HEK293 (cell line): ENCODE data around the gene ASIC3.

ENCODE experiments used
- ATF2 ChIP-seq: fragments of 450-650 bp; formaldehyde crosslinking; IDR thresholded peaks from 2 replicates; pipeline ENCODE4 v1.5.1; 2016; ENCODE audit warnings: missing biosample characterization, missing genetic modification characterization, low read depth
- CTCF ChIP-seq: fragments of 450-650 bp; formaldehyde crosslinking; IDR thresholded peaks from 2 replicates; pipeline ENCODE4 v1.5.1; 2016; ENCODE audit warnings: missing biosample characterization, missing genetic modification characterization
- KLF7 ChIP-seq: fragments of 450-650 bp; formaldehyde crosslinking; IDR thresholded peaks from 2 replicates; pipeline ENCODE4 v1.5.1; 2016; ENCODE audit warnings: missing biosample characterization, missing genetic modification characterization, borderline replicate concordance
- MZF1 ChIP-seq: fragments of 450-650 bp; formaldehyde crosslinking; IDR thresholded peaks from 2 replicates; pipeline ENCODE4 v1.5.1; 2017; ENCODE audit warnings: missing biosample characterization, missing genetic modification characterization, borderline replicate concordance
- PATZ1 ChIP-seq: fragments of 450-650 bp; formaldehyde crosslinking; IDR thresholded peaks from 2 replicates; pipeline ENCODE4 v1.5.1; 2016; ENCODE audit warnings: missing biosample characterization, missing genetic modification characterization
- ZEB2 ChIP-seq: fragments of 450-650 bp; formaldehyde crosslinking; IDR thresholded peaks from 2 replicates; pipeline ENCODE4 v1.5.1; 2016; ENCODE audit warnings: missing biosample characterization, missing genetic modification characterization
- ZFP37 ChIP-seq: fragments of 450-650 bp; formaldehyde crosslinking; IDR thresholded peaks from 2 replicates; pipeline ENCODE4 v1.5.1; 2016; ENCODE audit warnings: missing biosample characterization, missing genetic modification characterization
- ZNF146 ChIP-seq: fragments of 450-650 bp; formaldehyde crosslinking; IDR thresholded peaks from 2 replicates; pipeline ENCODE4 v1.5.1; 2016; ENCODE audit warnings: missing biosample characterization, missing genetic modification characterization

GRCh38 chr7:151006590-151007300 lies 41.6 kb upstream of the ASIC3 start:
- TF ChIP-seq ZEB2 (tag by site-specific recombination) (no peak), CTCF (tag by site-specific recombination) (no peak), MZF1 (tag by site-specific recombination) (no peak), ZNF146 (tag by site-specific recombination) (no peak), ZFP37 (tag by site-specific recombination) (no peak), PATZ1 (no peak), KLF7 (no peak), ATF2 (tag by site-specific recombination) (no peak)
